ENCODE results near the gene CATSPERD. TPM values are rescaled to one million over a fixed set of nuclear protein-coding genes. Genes with fewer than 3 reads are reported as not detected.

Gene CATSPERD
- total RNA-seq, 4 donors from 2014 or later, result not detected

DNA sequence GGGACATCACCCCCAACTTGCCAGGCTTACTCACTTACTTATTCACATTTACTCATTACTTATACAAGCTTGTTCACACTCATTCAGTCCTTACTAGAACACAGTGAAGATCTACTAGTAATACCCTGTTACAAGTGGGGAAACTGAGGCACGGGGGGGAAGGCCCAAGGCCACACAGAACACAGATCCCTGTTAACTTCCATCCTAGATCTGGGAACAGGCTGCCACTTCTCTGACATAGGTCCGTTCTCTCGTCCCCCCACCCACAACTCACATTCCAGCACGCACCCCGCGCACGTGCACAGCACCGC is 83.0 kb downstream of the CATSPERD start:
- TF ChIP-seq CTCF (IDR thresholded peaks at IDR 0.05) (no peak), POLR2A (IDR thresholded peaks at IDR 0.05) (no peak)
- intact Hi-C loops (cut with DNase I; ENCODE audit: low total_unique reads), result loop anchor here (10.0 kb wide), 1 partner anchor 221 kb away; no protein-coding TSS in a partner anchor
- DNase-seq (ENCODE audit: low spot score in 2 of 2), result no peak
- 4 to 9% methylated on average over 8 of the region's 8 CpGs for WGBS, 2 donors
- no peak overlapping the region for H3K4me3 ChIP-seq (ENCODE audit: low read depth, poor library complexity, severe bottlenecking)

DNA sequence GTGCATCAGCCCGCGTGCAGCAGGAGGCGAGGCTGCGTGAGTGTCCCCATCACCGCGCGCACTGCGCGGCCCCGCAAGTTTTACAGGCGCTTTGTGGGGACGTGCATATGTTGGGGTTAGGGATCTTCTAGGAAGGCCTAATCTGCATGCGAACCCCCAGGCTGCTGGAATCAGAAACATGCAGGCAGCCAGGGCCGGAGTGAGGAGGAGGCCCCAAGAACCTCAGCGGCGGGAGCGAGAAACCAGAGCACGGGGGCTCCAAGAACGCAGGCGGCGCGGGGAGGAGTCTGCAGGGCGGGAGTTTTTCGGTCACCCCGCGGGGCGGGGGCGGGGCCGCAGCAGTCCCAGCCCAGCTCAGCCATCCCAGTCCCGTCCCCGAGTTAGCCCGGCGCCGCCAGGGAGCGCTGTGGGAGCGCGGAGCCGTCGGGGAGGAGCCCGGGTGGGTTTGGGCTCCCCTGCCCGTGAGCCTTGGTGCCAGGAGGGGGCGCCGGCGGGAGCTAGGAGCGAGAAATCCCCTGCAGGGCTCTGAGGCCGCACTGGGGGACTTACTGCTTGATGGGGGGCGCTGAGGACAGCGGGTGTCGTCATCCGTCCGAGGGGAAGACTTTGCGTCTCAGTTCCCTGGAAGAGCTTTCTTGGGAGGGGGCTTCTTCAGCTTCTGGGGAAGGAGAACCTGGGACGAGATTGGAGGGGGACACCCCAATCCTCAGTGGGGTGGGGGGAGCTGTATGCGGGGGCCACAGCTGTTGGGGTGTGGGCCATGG is 83.5 kb downstream of the CATSPERD start:
- intact Hi-C loops (cut with DNase I; ENCODE audit: low total_unique reads), result loop anchor here (10.0 kb wide), 1 partner anchor 221 kb away; no protein-coding TSS in a partner anchor
- WGBS, 2 donors, result 0% methylated on average over 14 to 33 of the region's 54 CpGs
- TF ChIP-seq CTCF (IDR thresholded peaks at IDR 0.05), result no peak
- no peak for TF ChIP-seq POLR2A (IDR thresholded peaks at IDR 0.05)
- peak; percentile 74 to 97 for DNase-seq (ENCODE audit: low spot score in 2 of 2)
- H3K4me3 ChIP-seq (ENCODE audit: low read depth, poor library complexity, severe bottlenecking), result no peak overlapping the region

DNA sequence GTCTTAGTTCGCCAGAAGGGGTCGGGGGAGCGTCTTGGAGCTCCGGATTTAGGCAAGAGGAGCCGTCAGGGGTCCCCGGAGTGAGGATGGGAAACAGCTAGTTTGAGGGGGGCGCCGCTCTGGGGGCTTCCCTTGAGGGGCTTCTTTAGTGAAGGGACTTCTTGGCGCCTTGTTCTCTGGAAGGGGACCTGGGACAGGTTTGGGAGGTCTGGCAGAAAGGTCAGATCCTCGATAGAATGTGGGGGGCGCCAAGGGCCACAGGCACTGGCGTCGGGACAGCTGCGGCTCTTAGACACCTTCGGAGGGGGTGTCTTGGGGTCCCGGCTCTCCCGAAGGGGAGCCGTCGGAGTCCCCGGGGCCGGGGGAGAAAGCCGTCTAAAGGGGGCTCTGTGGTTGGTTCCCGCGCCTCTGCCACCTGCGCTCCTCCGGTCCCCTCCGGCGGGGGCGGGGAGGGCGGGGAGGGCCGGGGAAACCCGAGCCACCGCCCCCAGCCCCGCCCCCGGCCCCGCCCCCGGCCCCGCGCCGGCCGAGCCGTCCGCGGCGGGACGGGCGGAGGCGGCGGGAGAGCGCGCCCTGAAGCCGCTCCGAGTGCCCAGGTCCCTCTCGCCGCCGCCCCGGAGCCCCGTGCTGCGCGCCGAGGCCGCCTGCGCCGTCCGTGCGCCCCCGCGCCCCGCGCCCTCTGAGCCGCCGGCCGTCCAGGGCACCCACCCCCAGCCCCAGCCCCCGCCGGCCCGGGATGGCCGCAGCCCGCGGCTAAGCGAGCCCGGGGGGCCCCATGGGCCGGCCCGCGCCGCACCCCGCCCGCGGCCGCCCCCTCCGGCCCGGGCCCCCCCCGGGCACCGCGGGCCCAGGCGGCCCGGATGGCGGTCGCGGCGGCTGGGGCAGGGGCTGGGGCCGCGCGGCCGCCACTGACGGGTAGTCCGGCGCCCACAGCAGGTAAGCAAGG is 84.4 kb downstream of the CATSPERD start, which contains the start of gene NRTN:
TSS of gene NRTN (plus strand) at position 552 of the 946 bp plus-strand sequence. CDS start 19,099 bp downstream, outside the sequence.
- no peak within 1 kb of the TSS for H3K4me3 ChIP-seq (ENCODE audit: low read depth, poor library complexity, severe bottlenecking)
- 2 to 5% methylated on average over 11 to 15 of the region's 107 CpGs for WGBS, 2 donors
- intact Hi-C loops (cut with DNase I; ENCODE audit: low total_unique reads), result loop anchor here (10.0 kb wide), 1 partner anchor 220 kb away; no protein-coding TSS in a partner anchor
- TF ChIP-seq CTCF (IDR thresholded peaks at IDR 0.05), result no peak
- no peak for TF ChIP-seq POLR2A (IDR thresholded peaks at IDR 0.05)
- peak in 1 of 2 donors; percentile 85 for DNase-seq (ENCODE audit: low spot score in 2 of 2)

GRCh38 chr19:5805462-5806132 is 85.2 kb downstream of the CATSPERD start:
- intact Hi-C loops (cut with DNase I; ENCODE audit: low total_unique reads), result loop anchor here (10.0 kb wide), 1 partner anchor 219 kb away; no protein-coding TSS in a partner anchor
- no peak overlapping the region for H3K4me3 ChIP-seq (ENCODE audit: low read depth, poor library complexity, severe bottlenecking)
- DNase-seq (ENCODE audit: low spot score in 2 of 2), result peak in 1 of 2 donors; percentile 93
- TF ChIP-seq POLR2A (IDR thresholded peaks at IDR 0.05), result no peak
- peak in 1 of 3 donors; percentile 49 for TF ChIP-seq CTCF (IDR thresholded peaks at IDR 0.05)
- 1 to 3% methylated on average over 26 to 38 of the region's 46 CpGs for WGBS, 2 donors

DNA sequence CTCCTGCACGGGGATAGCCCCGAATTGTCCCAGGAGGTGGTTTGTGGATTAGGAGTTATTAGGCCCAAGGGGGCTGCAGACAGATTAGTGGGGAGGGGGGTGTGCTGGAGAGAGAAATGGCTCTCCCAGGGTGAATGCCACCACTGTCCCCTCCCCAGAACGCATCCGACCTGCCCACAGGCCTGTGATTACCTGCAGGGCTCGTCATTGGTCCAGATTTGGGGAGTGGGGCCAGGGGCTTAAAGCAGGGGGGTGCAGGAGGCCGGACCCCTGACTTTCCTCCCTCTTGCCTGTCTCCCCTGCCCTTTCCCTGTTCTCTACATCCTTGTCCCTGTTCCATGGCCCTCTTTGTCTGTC is 85.7 kb downstream of the CATSPERD start:
- no peak for TF ChIP-seq POLR2A (IDR thresholded peaks at IDR 0.05)
- intact Hi-C loops (cut with DNase I; ENCODE audit: low total_unique reads), result loop anchor here (10.0 kb wide), 1 partner anchor 219 kb away; no protein-coding TSS in a partner anchor
- no peak for DNase-seq (ENCODE audit: low spot score in 2 of 2)
- 45 to 51% methylated on average over 6 of the region's 6 CpGs for WGBS, 2 donors
- H3K4me3 ChIP-seq (ENCODE audit: low read depth, poor library complexity, severe bottlenecking), result no peak overlapping the region
